T-helper 2 cell treated with Interferon-gamma antibody and Interleukin-4, amounts not matched to agents 100 ng/mL and 5 ng/mL, for 36 hours (primary cell): ENCODE results near the gene MCEE. TPM values are rescaled to one million over a fixed set of nuclear protein-coding genes. Genes with fewer than 3 reads are reported as not detected.
"Not testable (repeated sequence)": the region's sequence is repeated elsewhere in the genome, so short reads cannot be mapped to it uniquely, and the experiment has no call there.

Source experiments
- intact Hi-C: fragments of 100-400 bp; cut with micrococcal nuclease; formaldehyde crosslinking; loops from one replicate; pipeline ENCODE4 v1.15.1; 2023
- total RNA-seq: library from RNA; stranded (reverse); gene quantifications from 2 replicates; pipeline ENCODE4 v1.2.3, GENCODE V29; 2022

The MCEE gene
- total RNA-seq, result 16.7 and 20.1 TPM in 2 replicates

DNA sequence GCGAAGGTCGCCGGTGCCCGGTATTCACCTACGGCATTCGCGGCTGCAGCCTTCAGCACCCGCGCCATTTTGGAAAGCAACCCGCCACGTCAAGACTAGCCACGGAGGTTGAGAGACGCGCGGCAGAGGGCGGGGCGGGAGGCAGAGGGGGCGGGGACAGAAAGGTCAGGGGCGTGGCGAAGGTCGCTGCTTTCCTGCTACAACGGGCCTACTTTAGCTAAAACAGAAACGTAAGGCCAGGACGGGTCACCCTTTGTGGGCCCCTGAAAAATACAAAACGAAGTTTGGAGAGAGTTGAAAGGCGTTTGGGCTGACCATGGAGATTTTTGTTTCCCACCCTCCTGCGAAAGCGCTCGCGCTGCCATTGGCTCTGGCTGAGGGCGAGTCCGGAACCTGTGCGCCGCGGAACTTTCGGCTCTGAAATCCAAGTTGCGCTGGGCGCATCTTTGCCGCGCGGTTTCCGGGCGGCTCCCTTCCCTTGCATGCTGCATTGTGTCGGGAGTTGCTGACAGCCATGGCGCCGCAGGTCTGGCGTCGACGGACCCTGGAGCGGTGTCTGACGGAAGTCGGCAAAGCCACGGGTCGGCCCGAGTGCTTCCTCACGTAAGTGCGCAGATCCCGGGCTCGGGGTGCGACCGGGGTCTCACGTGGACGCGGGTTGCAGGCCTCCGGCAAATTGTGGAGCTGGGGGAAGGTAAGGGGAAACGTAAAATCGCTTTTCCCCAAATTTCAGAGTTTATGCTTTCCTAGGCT lies at the start of gene MCEE, which contains the start of gene MPHOSPH10:
Gene MCEE, minus strand, starts transcription at position 78 of the 753 bp plus-strand sequence. Its CDS starts 10 bp downstream, at position 68.
Gene MPHOSPH10, plus strand, starts transcription at position 483 of the 753 bp plus-strand sequence. Its CDS starts 32 bp downstream, at position 515.
- intact Hi-C loops, result loop anchor here (1.0 to 5.0 kb wide), 5 partner anchors 62 to 202 kb away; partner anchors contain the start of genes NAGK, PAIP2B and TEX261

DNA sequence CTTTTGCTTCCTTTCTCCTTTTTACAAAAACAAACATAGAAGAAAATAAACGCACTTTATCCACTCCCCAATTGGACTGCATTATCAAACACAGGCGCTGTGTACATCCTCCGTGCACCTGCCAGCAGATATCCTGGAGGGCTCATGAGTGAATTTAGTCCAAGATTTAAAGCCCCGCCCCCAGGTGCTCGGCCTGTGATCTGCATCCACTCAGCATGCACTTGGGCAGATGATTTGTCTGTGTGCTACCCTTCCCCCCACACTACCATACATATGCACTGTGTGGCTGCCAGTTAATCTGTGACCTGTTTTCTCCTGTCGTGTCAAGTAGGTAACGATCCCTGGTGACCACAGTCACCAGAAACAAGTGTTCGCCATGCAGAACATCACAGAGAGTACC lies 48.8 kb upstream of the MCEE start:
- intact Hi-C loops, result not testable (repeated sequence)

GRCh38 chr2:71174207-71174606 lies 44.2 kb upstream of the MCEE start:
- intact Hi-C loops, result no loop called here

GRCh38 chr2:71173096-71173495 lies 43.1 kb upstream of the MCEE start:
- intact Hi-C loops, result no loop called here

GRCh38 chr2:71166812-71167211 lies 36.8 kb upstream of the MCEE start:
- intact Hi-C loops, result no loop called here

- intact Hi-C loops, result loop anchor here (5.0 kb wide), 1 partner anchor 355 kb away; no protein-coding TSS in a partner anchor
Observed at GRCh38 chr2:71157124-71157793, 27.2 kb upstream of the MCEE start.

DNA sequence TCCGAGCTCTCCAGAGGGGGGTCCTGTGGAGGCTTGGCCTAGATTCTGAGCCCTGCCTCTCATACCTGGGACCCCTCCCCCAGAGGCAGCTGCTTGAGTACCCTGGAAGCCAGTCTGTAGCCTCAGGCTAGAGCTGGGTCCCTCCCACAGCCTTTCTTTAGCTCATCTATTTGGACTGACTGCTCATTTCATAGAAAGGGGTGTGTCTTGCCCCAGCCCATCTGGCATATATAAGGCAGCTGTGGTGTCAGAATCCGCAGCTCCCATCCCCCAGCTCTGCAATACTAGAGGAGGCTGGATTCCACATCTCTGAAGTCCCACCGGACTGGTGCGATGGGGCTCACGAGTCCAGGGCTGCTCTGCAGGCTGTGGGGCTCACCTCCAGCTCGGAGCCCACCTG lies 26.5 kb upstream of the MCEE start:
- intact Hi-C loops, result loop anchor here (5.0 kb wide), 1 partner anchor 356 kb away; no protein-coding TSS in a partner anchor

DNA sequence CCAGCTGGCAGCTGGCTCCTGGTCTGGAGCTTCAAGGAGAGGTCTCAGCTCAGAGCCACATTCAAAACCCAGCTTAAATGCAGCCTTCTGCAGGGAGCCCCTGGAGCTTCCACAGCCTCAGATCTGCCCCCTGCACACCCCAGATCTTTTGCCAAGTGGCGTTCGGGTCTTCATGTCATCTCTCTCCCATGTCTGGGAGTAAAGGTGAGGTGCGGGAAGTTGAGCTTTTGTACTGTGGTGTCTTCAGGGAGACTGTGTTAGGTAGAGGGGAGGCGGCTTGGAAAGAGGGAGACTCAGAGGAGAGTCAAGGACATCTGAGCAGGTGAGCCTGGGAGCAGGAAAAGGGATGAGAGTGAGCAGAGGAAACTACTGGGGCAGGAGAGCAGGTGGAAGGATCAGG lies 25.8 kb upstream of the MCEE start:
- intact Hi-C loops, result loop anchor here (5.0 kb wide), 1 partner anchor 356 kb away; no protein-coding TSS in a partner anchor

DNA sequence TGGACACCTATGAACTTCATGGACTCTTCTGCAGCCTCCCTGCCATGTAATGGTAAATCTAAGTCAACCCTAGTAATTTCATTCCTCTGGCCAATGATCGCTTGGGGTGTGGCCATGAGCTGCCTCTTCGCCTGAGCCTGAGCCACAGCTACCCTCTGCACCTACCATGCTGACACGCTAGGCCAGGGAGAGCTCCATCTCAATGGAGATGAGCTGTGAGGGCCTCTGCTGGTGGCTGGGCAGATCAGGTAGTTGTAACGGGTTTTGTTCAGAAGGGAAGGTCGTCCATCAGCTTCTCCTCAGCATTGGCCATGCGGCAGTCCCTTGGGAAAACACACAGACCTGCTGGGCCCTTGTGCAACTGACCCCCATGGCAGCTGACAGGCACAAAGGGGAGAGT lies 24.8 kb upstream of the MCEE start:
- intact Hi-C loops, result loop anchor here (5.0 kb wide), 1 partner anchor 358 kb away; no protein-coding TSS in a partner anchor

GRCh38 chr2:71154279-71154678 lies 24.2 kb upstream of the MCEE start:
- intact Hi-C loops, result no loop called here

- intact Hi-C loops, result no loop called here
Observed at GRCh38 chr2:71153585-71154224, 23.7 kb upstream of the MCEE start.

- intact Hi-C loops, result no loop called here
Observed at GRCh38 chr2:71151620-71152019, 21.6 kb upstream of the MCEE start.

- intact Hi-C loops, result no loop called here
Observed at GRCh38 chr2:71150082-71150816, 20.2 kb upstream of the MCEE start.

- intact Hi-C loops, result no loop called here
Observed at GRCh38 chr2:71148506-71149063, 18.6 kb upstream of the MCEE start.

DNA sequence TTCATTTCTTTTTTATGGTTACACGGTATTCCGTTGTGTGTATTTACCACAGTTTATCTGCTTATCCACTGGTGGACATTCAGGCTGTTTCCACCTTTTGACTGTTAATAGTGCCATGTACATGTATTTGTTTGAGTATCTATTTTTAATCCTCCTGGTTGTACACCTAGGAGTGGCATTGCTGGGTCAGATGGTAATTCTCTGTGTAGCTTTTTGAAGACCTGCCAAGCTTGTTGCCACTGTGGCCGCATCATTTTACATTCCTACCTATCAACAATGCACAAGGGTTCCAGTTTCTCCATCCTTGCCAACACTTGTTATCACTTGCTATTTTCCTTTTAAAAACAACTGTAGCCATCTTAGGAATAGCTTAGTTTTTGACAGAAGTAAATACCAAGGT lies 13.8 kb upstream of the MCEE start:
- intact Hi-C loops, result no loop called here

DNA sequence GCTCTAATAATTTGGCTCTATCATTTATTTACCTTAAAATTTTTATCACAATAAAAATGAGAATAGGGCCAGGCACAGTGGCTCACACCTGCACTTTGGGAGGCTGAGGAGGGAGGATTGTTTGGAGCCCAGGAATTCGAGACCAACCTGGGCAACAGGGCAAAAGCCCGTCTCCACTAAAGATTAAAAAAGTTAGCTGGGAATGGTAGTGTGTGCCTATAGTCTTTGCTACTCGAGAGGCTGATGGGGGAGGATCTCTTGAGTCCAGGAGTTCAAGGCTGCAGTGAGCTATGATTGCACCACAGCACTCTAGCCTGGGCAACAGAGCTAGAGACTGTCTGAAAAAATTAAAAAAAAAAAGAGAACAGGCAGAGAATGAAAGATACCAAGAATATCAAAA lies 6.1 kb upstream of the MCEE start:
- intact Hi-C loops, result no loop called here

DNA sequence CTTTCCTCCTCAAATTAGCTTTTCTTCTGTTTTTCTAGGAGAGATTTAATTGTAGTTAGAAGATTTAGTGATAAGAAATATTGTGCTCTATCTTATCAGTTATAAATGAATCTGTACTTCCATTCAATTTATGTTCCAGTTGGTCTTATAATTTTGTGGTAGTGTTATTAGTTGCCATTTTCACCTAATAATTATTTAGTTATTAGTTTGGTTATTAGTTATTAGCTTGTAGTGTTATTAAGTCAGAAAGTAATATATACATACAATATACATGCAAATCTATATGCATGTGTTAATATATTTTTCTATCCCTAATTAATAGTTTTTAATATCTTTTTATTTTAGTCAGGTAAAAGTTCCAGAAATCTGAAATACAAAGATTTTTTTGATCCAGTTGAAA lies 3.6 kb upstream of the MCEE start:
- intact Hi-C loops, result loop anchor here (5.0 kb wide), 1 partner anchor 144 kb away; no protein-coding TSS in a partner anchor

GRCh38 chr2:71131387-71132166 lies 1.5 kb upstream of the MCEE start:
- intact Hi-C loops, result loop anchor here (2.0 to 5.0 kb wide), 2 partner anchors 146 to 201 kb away; no protein-coding TSS in a partner anchor

DNA sequence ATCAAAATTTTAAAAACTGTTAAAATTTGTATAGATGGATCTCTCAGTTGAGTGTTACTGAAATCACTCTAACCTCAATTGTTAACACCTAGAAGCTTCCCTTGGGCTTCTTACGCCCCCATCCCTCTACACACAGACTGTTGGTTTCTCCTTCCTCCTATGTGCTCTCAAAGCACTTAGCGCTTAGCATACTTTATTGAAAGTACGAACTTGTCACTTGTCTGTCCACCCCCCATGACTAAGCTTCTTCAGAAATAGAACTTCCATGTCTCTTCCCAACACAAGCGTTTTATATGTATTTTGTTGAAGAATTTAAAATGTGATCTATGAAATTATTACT lies 846 bp upstream of the MCEE start:
- intact Hi-C loops, result loop anchor here (1.0 to 5.0 kb wide), 5 partner anchors 63 to 202 kb away; partner anchors contain the start of genes NAGK, PAIP2B and TEX261

- intact Hi-C loops, result loop anchor here (1.0 to 5.0 kb wide), 5 partner anchors 62 to 203 kb away; partner anchors contain the start of genes NAGK, PAIP2B and TEX261
Observed at GRCh38 chr2:71129902-71130151, 202 bp downstream of the MCEE start.
